CD4-positive, alpha-beta T cell treated with Interleukin-10 for 1 hour (primary cell): Measurements from ENCODE around the gene PSTPIP2.
"Not testable (repeated sequence)": the region's sequence is repeated elsewhere in the genome, so short reads cannot be mapped to it uniquely, and the experiment has no call there.

Experiments used
- DNase-seq: peaks from one replicate; pipeline ENCODE4 v3.0.0-alpha.2; 2020

The PSTPIP2 gene

GRCh38 chr18:46034230-46034629 lies 37.8 kb downstream of the PSTPIP2 start:
- no peak for DNase-seq

- no peak for DNase-seq
These were observed 40.3 kb downstream of the PSTPIP2 start for GRCh38 chr18:46031741-46032140.

- no peak for DNase-seq
These were observed 43.5 kb downstream of the PSTPIP2 start for GRCh38 chr18:46028536-46028891.

- no peak for DNase-seq
These were observed 52.1 kb downstream of the PSTPIP2 start for GRCh38 chr18:46019936-46020335.

GRCh38 chr18:46013484-46014189 lies 58.4 kb downstream of the PSTPIP2 start:
- peak; percentile 12 for DNase-seq

- no peak for DNase-seq
These were observed 61.4 kb downstream of the PSTPIP2 start for GRCh38 chr18:46010676-46011075.

GRCh38 chr18:46010050-46010449 lies 62.0 kb downstream of the PSTPIP2 start:
- no peak for DNase-seq

- DNase-seq = no peak
These were observed 62.8 kb downstream of the PSTPIP2 start for GRCh38 chr18:46009125-46009840.

- DNase-seq = no peak
These were observed 63.5 kb downstream of the PSTPIP2 start for GRCh38 chr18:46008531-46008930.

- no peak for DNase-seq
These were observed 64.9 kb downstream of the PSTPIP2 start for GRCh38 chr18:46007165-46007564.

- DNase-seq = no peak
These were observed 69.1 kb downstream of the PSTPIP2 start for GRCh38 chr18:46002934-46003333.

GRCh38 chr18:46001892-46002291 lies 70.2 kb downstream of the PSTPIP2 start:
- no peak for DNase-seq

GRCh38 chr18:46001074-46001473 lies 71.0 kb downstream of the PSTPIP2 start:
- no peak for DNase-seq

- DNase-seq = no peak
These were observed 72.5 kb downstream of the PSTPIP2 start for GRCh38 chr18:45999536-45999935.

- DNase-seq = peak; percentile 35
These were observed 73.8 kb downstream of the PSTPIP2 start for GRCh38 chr18:45998244-45998643.

GRCh38 chr18:45997700-45998151 lies 74.3 kb downstream of the PSTPIP2 start:
- peak; percentile 29 for DNase-seq

- no peak for DNase-seq
These were observed 76.6 kb downstream of the PSTPIP2 start for GRCh38 chr18:45995461-45995860.

- DNase-seq = no peak
These were observed 78.6 kb downstream of the PSTPIP2 start for GRCh38 chr18:45993438-45993837.

- not testable (repeated sequence) for DNase-seq
These were observed 79.5 kb downstream of the PSTPIP2 start for GRCh38 chr18:45992527-45992926.

GRCh38 chr18:45991788-45992187 lies 80.3 kb downstream of the PSTPIP2 start:
- DNase-seq = no peak

- no peak for DNase-seq
These were observed 87.4 kb downstream of the PSTPIP2 start for GRCh38 chr18:45984546-45985235.

- no peak for DNase-seq
These were observed 90.2 kb downstream of the PSTPIP2 start for GRCh38 chr18:45981821-45982220.

- DNase-seq = no peak
These were observed 91.8 kb downstream of the PSTPIP2 start for GRCh38 chr18:45980229-45980628.

- DNase-seq = no peak
These were observed 94.0 kb downstream of the PSTPIP2 start for GRCh38 chr18:45978084-45978483.
